Ascending aorta (tissue), 2 donors: Measurements from ENCODE around the gene RPL36. TPM values are rescaled to one million over a fixed set of nuclear protein-coding genes. Genes with fewer than 3 reads are reported as not detected.
"Not testable (repeated sequence)": the region's sequence is repeated elsewhere in the genome, so short reads cannot be mapped to it uniquely, and the experiment has no call there.

Experiments used
- DNase-seq, 2 donors: peaks; one replicate each; pipeline ENCODE4 v3.0.0-alpha.2; 2019; ENCODE audit warnings: low spot score in 2 of 2
- H3K27ac ChIP-seq, 2 donors: fragments of 200-600 bp; sonication (generic); one replicate each; pipeline ENCODE4 v1.5.1; 2016 to 2017; ENCODE audit warnings: mild to moderate bottlenecking in 1 of 2
- H3K27me3 ChIP-seq: fragments of 200-600 bp; sonication (generic); one replicate; pipeline ENCODE4 v1.5.1; 2017
- H3K36me3 ChIP-seq, 2 donors: fragments of 200-600 bp; sonication (generic); one replicate each; pipeline ENCODE4 v1.5.1; 2016
- H3K4me1 ChIP-seq, 2 donors: fragments of 200-600 bp; sonication (generic); one replicate each; pipeline ENCODE4 v1.5.1; 2016 to 2017; ENCODE audit warnings: mild to moderate bottlenecking in 1 of 2
- H3K4me3 ChIP-seq, 2 donors: fragments of 200-600 bp; sonication (generic); one replicate each; pipeline ENCODE4 v1.5.1; 2016 to 2017; ENCODE audit warnings: mild to moderate bottlenecking in 1 of 2
- H3K9me3 ChIP-seq, 2 donors: fragments of 200-600 bp; sonication (generic); one replicate each; pipeline ENCODE4 v1.5.1; 2016
- intact Hi-C: fragments of 100-400 bp; cut with DNase I; formaldehyde crosslinking; loops from one replicate; pipeline ENCODE4 v1.15.1; 2023
- total RNA-seq: library from RNA; depleted of rRNA; stranded (reverse); fragments of >200 nt; gene quantifications from one replicate; pipeline ENCODE4 v1.1.0, GENCODE V29; 2016
- TF ChIP-seq, protein P1 (sequence below), 3 experiments: fragments of 200-600 bp in 2 of 3; fragments of 450-650 bp in 1 of 3; sonication (generic) in 2 of 3; IDR thresholded peaks; one replicate each; pipeline ENCODE4 v1.5.1; 2016 to 2019; ENCODE audit warnings: antibody characterized with exemption in 3 of 3, mild to moderate bottlenecking in 1 of 3, moderate library complexity in 1 of 3

The RPL36 gene
- total RNA-seq, 1 donor from 2014 or later: 885 TPM

DNA sequence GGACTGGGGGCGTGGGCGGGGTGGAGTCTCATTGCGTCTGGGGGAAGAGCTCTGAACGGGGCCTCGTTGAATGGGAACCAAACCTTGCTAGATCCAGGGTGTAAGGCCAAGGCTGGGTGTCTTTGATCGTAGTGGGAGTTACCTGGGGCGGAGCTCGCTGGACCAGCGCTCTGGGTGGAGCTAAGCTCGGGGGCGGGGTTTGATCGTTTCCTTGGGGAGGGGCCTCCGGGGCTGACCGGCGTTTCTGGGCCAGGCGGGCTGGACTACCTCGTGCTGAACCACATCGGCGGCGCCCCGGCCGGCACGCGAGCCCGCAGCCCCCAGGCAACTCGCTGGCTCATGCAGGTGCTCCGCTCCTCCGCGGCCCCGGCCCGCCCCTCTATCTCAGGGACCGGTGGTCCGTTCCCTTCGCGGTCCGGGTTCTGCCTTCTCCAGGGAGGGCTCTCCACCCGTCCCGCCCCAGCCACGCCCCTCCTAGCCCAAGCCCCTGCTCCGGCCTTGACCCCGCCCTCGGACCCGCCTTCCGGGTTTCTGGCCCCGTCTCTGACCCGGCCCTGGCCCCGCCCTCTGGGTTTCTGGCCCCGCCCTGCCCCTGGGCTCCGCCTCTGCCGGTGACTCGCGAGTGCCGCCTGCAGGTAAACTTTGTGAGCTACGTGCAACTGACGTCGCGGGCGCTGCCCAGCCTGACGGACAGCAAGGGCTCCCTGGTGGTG, 3.3 kb upstream of the RPL36 start:
- TF ChIP-seq, protein P1, sequence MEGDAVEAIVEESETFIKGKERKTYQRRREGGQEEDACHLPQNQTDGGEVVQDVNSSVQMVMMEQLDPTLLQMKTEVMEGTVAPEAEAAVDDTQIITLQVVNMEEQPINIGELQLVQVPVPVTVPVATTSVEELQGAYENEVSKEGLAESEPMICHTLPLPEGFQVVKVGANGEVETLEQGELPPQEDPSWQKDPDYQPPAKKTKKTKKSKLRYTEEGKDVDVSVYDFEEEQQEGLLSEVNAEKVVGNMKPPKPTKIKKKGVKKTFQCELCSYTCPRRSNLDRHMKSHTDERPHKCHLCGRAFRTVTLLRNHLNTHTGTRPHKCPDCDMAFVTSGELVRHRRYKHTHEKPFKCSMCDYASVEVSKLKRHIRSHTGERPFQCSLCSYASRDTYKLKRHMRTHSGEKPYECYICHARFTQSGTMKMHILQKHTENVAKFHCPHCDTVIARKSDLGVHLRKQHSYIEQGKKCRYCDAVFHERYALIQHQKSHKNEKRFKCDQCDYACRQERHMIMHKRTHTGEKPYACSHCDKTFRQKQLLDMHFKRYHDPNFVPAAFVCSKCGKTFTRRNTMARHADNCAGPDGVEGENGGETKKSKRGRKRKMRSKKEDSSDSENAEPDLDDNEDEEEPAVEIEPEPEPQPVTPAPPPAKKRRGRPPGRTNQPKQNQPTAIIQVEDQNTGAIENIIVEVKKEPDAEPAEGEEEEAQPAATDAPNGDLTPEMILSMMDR (IDR thresholded peaks at IDR 0.05): peak; percentile 74 to 93 (median 90)
- Histone ChIP-seq H3K27me3 (no peaks in the 10 kb centered on the region), H3K4me1 (peaks cover 5 to 13% of the 10 kb centered on the region in 2 donors), H3K4me3 (peak overlapping the region; percentile 48 to 68), H3K36me3 (peaks cover 1 to 4% of the 10 kb centered on the region in 2 donors), H3K9me3 (no peaks in the 10 kb centered on the region), H3K27ac (peak overlapping the region; percentile 64 to 66)
- peak; percentile 76 to 97 for DNase-seq
- intact Hi-C loops: loop anchor here (1.0 kb wide), 1 partner anchor 103 kb away; no protein-coding TSS in a partner anchor

- H3K9me3 ChIP-seq: no peaks in the 10 kb centered on the region
- DNase-seq: no peak
- H3K27ac ChIP-seq: peak overlapping the region in 1 of 2 donors; percentile 64
- peak overlapping the region; percentile 48 to 68 for H3K4me3 ChIP-seq
- H3K36me3 ChIP-seq: peaks cover 9 to 12% of the 10 kb centered on the region in 2 donors
- intact Hi-C loops: no loop called here
- peaks cover 5 to 13% of the 10 kb centered on the region in 2 donors for H3K4me1 ChIP-seq
- TF ChIP-seq, protein P1 (IDR thresholded peaks at IDR 0.05): peak in 1 of 3 experiments; percentile 5
- H3K27me3 ChIP-seq: no peaks in the 10 kb centered on the region
Measured at GRCh38 chr19:5687360-5688198, 2.5 kb upstream of the RPL36 start.

- Histone ChIP-seq H3K36me3 (peaks cover 17 to 19% of the 10 kb centered on the region in 2 donors), H3K4me1 (peaks cover 5 to 13% of the 10 kb centered on the region in 2 donors)
- H3K27me3 ChIP-seq, H3K27ac ChIP-seq, DNase-seq, H3K9me3 ChIP-seq, intact Hi-C loops, H3K4me3 ChIP-seq: not testable (repeated sequence)
Measured at GRCh38 chr19:5688262-5688881, 1.7 kb upstream of the RPL36 start.

- Histone ChIP-seq H3K4me1 (peaks cover 5 to 13% of the 10 kb centered on the region in 2 donors), H3K36me3 (peaks cover 45 to 48% of the 10 kb centered on the region in 2 donors), H3K9me3 (no peaks in the 10 kb centered on the region), H3K27me3 (no peaks in the 10 kb centered on the region), H3K4me3 (peak overlapping the region; percentile 65 to 70), H3K27ac (peak overlapping the region; percentile 85 to 88)
- DNase-seq: no peak
- TF ChIP-seq, protein P1 (IDR thresholded peaks at IDR 0.05): no peak
- intact Hi-C loops: loop anchor here (1.0 to 2.0 kb wide), 3 partner anchors 11 to 68 kb away; partner anchors contain the start of genes CATSPERD, LONP1, MICOS13 and SAFB
Measured at GRCh38 chr19:5690955-5691821, 1.1 kb downstream of the RPL36 start.

DNA sequence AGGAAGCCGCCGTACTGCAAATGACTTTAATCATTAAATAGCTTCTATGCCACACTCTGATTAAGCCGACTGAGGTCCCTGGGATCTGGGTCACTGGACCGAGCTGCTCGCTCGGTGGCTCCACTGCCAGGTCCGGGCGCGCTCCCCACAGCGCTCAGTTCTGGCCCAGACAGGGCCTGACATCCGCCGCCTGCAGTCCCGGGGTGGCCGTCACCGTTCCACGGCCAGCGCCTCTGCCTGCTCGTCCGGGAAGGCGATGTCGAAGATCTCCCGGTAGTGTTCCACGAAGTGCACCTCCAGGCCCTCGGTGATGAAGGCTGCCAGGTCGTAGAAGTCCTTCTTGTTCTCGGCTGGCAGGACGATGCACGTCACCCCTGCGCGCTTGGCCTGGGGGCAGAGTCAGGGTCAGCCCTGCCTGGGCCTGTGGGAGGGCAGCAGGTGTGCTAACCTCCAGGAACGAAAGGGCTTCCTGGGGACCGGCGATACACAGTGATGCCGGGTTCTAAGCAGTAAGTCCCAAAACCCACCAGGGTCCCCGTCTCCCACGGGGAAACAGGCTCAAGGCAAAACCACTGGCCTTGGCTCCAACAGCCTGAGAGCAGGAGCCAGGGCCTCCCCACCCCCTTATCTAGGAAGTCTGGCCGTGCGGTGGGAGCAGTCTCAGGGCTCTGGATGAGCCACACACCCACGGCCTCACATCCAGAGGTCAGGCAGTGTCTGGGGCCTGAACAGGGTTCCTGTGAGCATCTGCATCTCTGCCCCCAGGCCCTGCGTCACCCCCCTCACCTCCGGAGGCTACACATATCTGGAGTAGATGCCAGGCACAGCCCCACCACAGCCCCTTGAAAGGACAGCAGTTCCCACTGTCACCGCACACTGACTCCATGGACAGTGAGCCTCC, 2.0 kb downstream of the RPL36 start:
- intact Hi-C loops: loop anchor here (2.0 kb wide), 1 partner anchor 69 kb away; the partner anchor contains the start of genes SAFB and SAFB2
- TF ChIP-seq, protein P1 (IDR thresholded peaks at IDR 0.05): no peak
- H3K9me3 ChIP-seq: no peaks in the 10 kb centered on the region
- peaks cover 5 to 11% of the 10 kb centered on the region in 2 donors for H3K4me1 ChIP-seq
- H3K4me3 ChIP-seq: peak overlapping the region; percentile 65 to 70
- DNase-seq: no peak
- H3K27me3 ChIP-seq: no peaks in the 10 kb centered on the region
- H3K27ac ChIP-seq: peak overlapping the region; percentile 85 to 88
- peaks cover 54 to 56% of the 10 kb centered on the region in 2 donors for H3K36me3 ChIP-seq
